ENCODE measurements around the gene DELE1.

DELE1 gene

DNA sequence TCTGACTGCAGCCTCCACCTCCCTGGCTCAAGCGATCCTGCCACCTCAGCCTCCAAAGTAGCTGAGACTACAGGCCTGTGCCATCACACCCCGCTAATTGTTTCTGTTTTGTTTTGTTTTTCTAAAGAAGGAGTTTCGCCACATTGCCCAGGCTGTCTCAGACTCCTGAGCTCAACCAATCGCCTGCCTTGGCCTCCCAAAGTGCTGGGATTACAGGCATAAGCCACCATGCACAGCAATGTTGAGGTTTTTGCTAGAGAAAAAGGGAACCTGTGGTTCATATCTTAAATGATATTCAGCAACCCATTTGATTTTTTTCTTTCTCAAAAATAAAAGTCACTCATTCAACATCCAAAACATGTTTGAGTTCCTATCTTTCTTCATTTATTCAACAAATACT lies 20.4 kb upstream of the DELE1 start:
- Histone ChIP-seq H3K36me3 (ENCODE audit: control insufficient read depth, insufficient read depth, low read length) (no peaks in the 10 kb centered on the region), H2AFZ (peak overlapping the region; percentile 30), H3K4me2 (ENCODE audit: low read length) (no peak overlapping the region), H3K27ac (no peak overlapping the region), H3K4me1 (peaks cover 8% of the 10 kb centered on the region), H3K9me3 (ENCODE audit: control insufficient read depth, low read length) (no peaks in the 10 kb centered on the region), H3K27me3 (ENCODE audit: control insufficient read depth, insufficient read depth, low read length) (no peaks in the 10 kb centered on the region), H3K79me2 (no peaks in the 10 kb centered on the region), H3K4me3 (ENCODE audit: low read depth, low read length) (no peak overlapping the region), H3K9ac (no peak overlapping the region)
- TF ChIP-seq, protein P1, sequence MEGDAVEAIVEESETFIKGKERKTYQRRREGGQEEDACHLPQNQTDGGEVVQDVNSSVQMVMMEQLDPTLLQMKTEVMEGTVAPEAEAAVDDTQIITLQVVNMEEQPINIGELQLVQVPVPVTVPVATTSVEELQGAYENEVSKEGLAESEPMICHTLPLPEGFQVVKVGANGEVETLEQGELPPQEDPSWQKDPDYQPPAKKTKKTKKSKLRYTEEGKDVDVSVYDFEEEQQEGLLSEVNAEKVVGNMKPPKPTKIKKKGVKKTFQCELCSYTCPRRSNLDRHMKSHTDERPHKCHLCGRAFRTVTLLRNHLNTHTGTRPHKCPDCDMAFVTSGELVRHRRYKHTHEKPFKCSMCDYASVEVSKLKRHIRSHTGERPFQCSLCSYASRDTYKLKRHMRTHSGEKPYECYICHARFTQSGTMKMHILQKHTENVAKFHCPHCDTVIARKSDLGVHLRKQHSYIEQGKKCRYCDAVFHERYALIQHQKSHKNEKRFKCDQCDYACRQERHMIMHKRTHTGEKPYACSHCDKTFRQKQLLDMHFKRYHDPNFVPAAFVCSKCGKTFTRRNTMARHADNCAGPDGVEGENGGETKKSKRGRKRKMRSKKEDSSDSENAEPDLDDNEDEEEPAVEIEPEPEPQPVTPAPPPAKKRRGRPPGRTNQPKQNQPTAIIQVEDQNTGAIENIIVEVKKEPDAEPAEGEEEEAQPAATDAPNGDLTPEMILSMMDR (IDR thresholded peaks at IDR 0.05), result no peak

DNA sequence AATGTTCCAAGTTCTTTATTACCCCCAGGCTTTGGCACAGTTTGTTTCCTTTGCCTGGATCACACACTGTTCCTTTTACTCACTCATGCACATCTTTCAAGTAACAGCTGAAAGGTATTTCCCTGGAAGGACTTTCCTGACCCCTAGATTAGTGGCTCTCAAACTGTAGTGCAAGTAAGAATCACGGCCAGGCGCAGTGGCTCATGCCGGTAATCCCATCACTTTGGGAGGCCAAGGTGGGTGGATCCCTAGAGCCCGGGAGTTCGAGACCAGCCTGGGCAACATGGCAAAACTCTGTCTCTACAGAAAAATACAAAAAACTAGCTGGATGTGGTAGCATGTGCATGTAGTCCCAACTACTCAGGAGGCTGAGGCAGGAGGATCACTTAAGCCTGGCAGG lies 19.1 kb upstream of the DELE1 start:
- H3K4me3 ChIP-seq (ENCODE audit: low read depth, low read length), result no peak overlapping the region
- H3K36me3 ChIP-seq (ENCODE audit: control insufficient read depth, insufficient read depth, low read length), result no peaks in the 10 kb centered on the region
- H3K27me3 ChIP-seq (ENCODE audit: control insufficient read depth, insufficient read depth, low read length), result no peaks in the 10 kb centered on the region
- no peaks in the 10 kb centered on the region for H3K9me3 ChIP-seq (ENCODE audit: control insufficient read depth, low read length)
- H3K27ac ChIP-seq, result no peak overlapping the region
- no peaks in the 10 kb centered on the region for H3K4me1 ChIP-seq
- no peak overlapping the region for H3K4me2 ChIP-seq (ENCODE audit: low read length)
- no peaks in the 10 kb centered on the region for H3K79me2 ChIP-seq
- no peak overlapping the region for H2AFZ ChIP-seq
- no peak overlapping the region for H3K9ac ChIP-seq
- TF ChIP-seq, protein P1 (IDR thresholded peaks at IDR 0.05), result no peak

DNA sequence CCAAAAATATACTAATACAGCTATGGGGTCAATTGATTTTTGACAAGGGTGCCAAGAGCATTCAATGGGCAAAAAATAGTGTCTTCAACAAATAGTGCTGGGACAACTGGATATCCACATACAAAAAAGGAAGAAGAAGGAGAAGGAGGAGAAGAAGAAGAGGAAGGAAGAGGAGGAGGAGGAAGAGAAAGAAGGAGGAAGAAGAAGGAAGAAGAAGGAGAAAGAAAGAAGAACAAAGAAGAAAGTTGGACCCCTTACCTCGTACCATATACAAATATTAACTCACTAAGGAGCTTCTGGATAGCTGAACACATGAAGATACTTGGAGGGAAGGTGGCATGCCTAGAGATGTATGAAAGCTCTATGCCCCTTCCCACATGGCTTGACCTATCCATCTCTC lies 17.2 kb upstream of the DELE1 start:
- Histone ChIP-seq H3K27ac (no peak overlapping the region), H2AFZ (no peak overlapping the region), H3K79me2 (no peaks in the 10 kb centered on the region), H3K4me3 (ENCODE audit: low read depth, low read length) (no peak overlapping the region), H3K9ac (no peak overlapping the region), H3K4me2 (ENCODE audit: low read length) (no peak overlapping the region), H3K36me3 (ENCODE audit: control insufficient read depth, insufficient read depth, low read length) (no peaks in the 10 kb centered on the region), H3K9me3 (ENCODE audit: control insufficient read depth, low read length) (no peaks in the 10 kb centered on the region), H3K27me3 (ENCODE audit: control insufficient read depth, insufficient read depth, low read length) (no peaks in the 10 kb centered on the region), H3K4me1 (no peaks in the 10 kb centered on the region)
- TF ChIP-seq, protein P1 (IDR thresholded peaks at IDR 0.05), result no peak

DNA sequence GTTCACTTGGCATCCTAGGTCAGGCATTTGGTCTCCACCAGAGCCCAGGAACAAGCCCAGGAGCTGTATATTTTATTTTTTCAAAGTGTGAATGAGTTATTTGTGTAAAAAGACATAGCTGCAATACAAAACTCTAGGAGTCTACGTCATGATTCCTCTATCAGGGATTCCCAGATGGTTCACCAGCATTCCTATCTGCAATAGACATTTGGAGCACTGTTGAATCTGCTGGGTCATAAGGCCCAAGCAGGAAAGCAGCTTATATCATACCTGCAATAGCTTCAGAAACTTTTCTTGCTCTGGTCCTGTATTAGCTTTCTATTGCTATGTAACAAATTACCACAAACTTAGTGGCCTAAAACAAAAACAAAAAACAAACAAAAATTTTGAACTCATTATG lies 16.7 kb upstream of the DELE1 start:
- Histone ChIP-seq H3K4me1 (no peaks in the 10 kb centered on the region), H3K4me3 (ENCODE audit: low read depth, low read length) (no peak overlapping the region), H3K36me3 (ENCODE audit: control insufficient read depth, insufficient read depth, low read length) (no peaks in the 10 kb centered on the region), H3K79me2 (no peaks in the 10 kb centered on the region), H3K27me3 (ENCODE audit: control insufficient read depth, insufficient read depth, low read length) (no peaks in the 10 kb centered on the region), H3K9me3 (ENCODE audit: control insufficient read depth, low read length) (no peaks in the 10 kb centered on the region), H3K4me2 (ENCODE audit: low read length) (no peak overlapping the region), H3K27ac (no peak overlapping the region), H3K9ac (no peak overlapping the region), H2AFZ (no peak overlapping the region)
- TF ChIP-seq, protein P1 (IDR thresholded peaks at IDR 0.05), result no peak

DNA sequence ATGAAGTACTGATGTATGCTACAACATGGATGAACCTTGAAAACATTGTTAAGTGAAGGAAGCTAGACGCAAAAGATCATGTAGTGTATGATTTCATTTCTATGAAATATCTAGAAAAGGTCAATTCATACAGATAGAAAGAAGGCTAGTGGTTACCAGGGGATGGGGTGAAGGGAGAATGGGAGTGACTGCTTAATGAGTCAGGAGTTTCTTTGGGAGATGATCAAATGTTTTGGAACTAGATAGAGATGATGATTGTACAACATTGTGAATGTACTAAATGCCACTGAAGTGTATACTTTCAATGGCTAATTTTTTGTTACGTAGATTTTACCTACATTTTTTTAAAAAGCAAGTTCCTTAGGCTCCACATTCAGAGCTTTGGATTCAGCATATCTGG lies 14.9 kb upstream of the DELE1 start:
- H3K36me3 ChIP-seq (ENCODE audit: control insufficient read depth, insufficient read depth, low read length), result no peaks in the 10 kb centered on the region
- H3K9me3 ChIP-seq (ENCODE audit: control insufficient read depth, low read length), result no peaks in the 10 kb centered on the region
- H3K4me3 ChIP-seq (ENCODE audit: low read depth, low read length), result no peak overlapping the region
- H3K9ac ChIP-seq, result no peak overlapping the region
- H2AFZ ChIP-seq, result no peak overlapping the region
- H3K79me2 ChIP-seq, result no peaks in the 10 kb centered on the region
- no peak overlapping the region for H3K4me2 ChIP-seq (ENCODE audit: low read length)
- H3K4me1 ChIP-seq, result no peaks in the 10 kb centered on the region
- H3K27ac ChIP-seq, result no peak overlapping the region
- no peaks in the 10 kb centered on the region for H3K27me3 ChIP-seq (ENCODE audit: control insufficient read depth, insufficient read depth, low read length)
- TF ChIP-seq, protein P1 (IDR thresholded peaks at IDR 0.05), result no peak

All from parathyroid adenoma (tissue), 2 donors.